ENCODE measurements around the gene XAB2.

The XAB2 gene

DNA sequence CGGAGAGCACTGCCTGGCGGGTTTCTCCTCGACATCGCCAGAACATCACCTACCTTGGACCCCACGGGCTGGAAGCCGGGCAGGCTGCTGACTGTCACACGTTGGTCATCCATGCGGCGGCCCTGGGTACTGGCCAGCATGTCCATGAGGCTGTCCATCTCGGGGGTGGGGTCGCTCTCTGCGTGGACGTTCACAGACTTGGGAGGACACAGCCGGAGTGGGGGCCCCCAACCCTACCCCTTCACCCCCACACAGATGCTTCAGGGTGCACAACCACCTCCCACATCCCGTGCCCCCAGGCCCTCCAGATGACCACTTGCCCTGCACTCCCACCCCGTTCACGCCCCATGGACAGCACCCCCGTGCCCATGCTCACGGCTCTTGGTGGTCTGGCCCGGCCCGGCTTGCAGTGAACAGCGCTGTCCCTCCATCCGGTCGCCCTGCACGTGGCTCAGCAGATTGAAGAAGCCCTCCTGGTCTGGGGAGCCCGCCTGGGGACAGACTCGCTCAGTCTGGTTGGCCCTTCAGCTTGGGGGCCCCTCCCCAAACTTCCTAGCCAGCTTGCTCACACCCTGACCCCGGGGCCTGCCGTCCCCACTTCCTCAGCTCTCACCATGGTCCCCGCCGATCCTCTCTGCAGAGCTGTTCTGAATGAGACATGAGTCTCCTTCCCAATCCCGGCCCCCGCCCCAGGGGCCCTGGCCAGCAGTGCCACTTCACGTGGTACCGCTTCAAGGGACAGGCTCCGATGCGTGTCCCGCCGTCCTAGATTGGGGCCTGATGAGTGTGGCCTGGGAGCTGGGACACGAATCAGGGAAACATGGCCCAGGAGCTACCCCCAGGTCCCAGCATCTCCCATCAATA lies 3.2 kb upstream of the XAB2 start:
- DNase-seq: no peak

DNA sequence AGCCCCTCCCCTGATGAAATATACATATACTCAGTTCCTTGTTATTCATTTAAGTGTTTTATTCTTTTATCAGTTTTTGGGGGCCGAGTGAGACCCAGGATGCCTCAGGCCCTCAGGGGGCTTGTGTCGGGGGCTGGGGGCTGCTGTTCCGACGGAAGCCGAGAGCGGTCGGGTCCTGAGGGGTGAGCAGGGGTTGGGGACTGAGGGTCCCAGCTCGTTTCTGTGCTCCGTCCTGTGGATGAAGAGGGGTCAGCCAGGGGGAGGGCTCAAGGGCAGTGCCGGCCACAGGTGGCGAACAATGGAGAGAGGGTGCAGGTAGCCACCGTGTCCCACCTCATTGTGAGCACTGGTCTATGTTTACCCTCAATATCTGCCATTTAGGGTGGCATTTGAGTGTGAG lies 2.2 kb upstream of the XAB2 start:
- no peak for DNase-seq

DNA sequence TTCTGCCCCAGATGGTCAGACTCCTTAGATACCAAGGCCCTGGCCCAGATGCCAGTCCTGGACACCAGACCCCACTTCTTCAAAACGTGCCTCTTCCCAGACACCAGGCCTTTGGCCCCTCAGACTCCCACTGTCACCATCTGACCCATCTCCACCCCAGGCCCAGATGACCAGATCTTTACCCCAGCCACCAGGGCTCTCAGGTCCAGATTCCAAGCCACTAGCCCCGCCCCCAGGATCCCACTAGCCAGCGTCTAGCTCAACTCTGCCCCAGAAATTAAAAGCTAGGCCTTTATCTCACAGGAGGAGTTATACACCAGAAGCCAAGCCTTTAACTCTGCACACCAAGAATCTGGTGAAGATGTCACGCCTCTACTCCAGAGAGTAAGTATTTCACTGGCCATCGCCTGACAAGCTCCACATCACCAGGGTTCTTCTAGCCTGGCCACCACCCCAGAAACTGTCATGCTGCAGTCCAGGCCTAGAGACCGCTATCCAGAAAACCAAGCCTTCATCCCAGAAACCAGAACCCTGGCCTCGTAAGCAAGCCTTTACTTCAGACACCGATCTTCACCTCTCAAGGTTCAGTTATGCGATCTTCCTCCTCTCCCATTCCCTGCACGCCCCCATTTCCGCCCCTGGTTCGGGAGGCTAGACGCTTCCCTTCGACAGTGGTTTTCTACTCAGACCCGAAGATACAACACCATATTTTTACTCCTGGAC lies 595 bp downstream of the XAB2 start:
- DNase-seq: no peak

DNA sequence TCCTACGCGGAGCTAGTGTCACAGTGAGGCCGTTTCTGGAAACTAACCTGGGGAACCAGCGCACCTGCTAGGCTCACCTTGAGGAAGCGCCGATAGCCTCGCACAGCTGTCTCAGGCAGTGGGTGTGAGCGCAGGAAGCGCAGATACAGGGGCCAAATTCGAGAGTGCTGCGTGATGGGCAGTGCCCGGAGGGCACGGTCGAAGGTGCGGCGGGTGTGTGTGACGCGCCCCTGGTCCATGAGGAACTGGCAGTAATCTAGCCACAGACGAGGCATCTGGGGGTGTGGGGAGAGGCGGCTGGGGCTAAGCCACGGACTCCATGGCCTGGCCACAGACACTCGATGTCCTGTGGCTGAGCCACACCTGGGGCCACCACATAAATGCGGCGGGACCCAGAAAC lies 2.2 kb downstream of the XAB2 start:
- DNase-seq: no peak

DNA sequence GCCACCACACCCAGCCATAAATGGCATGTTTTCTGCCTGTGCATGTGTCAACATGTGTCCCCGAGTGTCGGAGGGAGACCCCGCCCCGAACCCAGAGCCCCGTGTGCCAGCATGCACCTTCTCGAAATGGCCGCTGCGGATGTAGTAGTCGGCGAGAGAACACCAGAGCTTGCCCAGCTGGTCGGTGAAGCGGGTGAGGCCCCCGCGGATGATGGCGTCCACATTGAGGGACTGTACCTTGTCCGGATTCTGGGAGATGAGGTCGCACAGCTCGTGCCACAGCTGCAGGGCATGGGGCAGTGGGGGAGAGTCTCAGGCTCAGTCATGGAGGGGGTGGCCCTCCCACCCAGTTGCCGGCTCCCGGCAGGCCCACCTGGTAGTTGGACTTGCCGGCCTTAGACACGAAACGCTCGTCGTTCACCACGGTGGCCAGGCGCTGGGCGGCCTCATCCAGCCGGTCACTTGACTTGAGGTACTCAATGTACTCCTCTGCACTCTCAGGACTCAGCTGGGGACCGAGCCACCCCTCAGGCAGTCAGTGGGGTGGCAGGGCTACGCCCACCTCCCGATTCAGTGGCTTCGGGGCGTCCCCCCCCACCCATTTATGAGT lies 3.5 kb downstream of the XAB2 start:
- no peak for DNase-seq

DNA sequence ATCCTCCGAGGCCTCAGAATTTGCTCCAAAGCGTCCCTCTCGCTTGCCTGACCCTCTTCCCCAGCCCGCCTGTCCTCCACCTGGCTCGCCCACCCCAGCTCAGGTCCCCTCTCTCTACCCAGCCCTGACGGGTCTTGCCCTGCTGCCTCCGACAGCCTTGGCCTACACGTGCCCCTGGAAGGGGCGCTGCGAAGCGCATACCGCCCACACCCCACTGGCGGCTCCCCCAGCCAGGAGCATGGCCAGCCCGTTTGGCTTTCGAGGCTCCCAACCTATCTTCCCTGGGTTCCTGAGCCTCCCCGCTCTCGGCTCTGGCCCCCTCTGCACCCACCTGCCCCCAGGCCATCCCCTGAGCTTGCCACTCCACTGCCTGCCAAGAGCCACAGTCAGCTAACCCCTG lies 4.5 kb downstream of the XAB2 start:
- no peak for DNase-seq

DNA sequence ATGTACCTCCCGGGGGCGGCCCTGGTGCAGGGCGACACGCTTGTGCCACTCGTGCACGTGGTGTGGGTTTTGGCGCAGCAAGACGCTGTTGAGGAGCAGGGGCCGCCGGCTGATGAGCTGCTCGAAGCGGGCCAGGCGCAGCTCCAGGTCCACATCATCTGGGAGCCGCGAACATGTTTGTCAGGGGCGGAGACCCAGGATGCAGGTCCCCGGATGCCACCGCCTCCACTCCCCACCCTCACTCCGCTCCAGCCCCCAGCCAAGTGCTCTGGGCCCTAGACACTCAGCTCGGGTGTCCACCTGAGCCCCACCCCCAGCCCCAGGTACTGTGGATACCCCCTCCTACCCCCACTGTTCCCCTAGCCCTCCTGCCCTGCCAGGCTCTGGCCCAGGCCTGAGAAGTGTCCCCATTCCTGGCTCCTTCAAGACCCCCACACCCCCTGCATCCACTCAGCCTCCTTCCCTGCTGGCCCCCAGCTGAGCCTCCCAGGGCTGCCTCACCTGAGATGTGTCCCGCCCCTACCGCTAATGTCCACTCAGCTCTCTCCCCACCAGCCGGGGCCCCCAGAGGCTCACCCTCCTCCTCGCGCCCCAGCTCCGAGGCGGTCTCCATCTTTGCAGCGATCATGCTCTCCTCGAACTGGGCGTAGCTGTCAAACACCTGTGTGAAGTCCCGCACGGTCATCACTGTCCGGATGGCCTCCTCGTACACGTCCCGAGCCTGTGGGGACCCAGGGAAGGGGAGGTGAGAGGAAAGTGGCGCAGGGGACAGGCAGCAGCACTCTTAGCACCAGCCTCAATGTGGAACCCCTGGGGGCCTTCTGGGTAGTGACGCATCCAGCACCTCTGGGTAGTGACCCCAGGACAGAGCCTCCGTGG lies 5.4 kb downstream of the XAB2 start:
- DNase-seq: no peak

DNA sequence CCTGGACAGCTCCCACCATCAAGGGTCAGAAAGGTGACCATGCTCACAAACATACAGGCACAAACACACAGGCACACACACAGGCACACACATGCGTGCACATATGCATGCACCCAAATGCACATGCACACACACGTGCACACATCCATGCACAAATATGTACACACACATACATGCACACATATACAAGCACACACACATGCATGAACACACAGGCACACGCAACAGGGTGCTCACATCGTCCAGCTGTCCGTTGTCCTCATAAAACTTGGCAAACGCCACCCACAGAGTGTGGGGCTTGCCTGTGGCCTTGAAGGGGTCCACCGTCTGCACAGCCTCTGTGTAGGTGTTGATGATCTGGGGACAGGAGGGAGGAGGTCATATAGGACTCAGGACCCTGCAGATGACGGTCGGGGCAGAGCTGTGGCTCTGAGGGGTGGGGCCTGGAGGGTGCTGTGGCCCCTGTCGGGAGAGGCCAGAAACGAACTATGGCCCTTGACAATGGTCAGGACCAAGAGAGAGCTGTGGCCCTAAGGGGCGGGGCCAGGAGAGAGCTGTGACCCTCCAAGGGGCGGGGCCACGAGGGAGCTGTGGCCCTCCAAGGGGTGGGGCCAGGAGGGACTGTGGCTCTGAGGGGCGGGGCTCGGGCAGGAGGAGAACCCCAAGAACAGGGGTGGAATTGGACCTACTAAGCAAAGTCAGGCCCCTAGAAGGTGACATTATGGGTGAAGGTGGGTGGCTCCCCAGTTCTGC lies 6.2 kb downstream of the XAB2 start:
- no peak for DNase-seq

DNA sequence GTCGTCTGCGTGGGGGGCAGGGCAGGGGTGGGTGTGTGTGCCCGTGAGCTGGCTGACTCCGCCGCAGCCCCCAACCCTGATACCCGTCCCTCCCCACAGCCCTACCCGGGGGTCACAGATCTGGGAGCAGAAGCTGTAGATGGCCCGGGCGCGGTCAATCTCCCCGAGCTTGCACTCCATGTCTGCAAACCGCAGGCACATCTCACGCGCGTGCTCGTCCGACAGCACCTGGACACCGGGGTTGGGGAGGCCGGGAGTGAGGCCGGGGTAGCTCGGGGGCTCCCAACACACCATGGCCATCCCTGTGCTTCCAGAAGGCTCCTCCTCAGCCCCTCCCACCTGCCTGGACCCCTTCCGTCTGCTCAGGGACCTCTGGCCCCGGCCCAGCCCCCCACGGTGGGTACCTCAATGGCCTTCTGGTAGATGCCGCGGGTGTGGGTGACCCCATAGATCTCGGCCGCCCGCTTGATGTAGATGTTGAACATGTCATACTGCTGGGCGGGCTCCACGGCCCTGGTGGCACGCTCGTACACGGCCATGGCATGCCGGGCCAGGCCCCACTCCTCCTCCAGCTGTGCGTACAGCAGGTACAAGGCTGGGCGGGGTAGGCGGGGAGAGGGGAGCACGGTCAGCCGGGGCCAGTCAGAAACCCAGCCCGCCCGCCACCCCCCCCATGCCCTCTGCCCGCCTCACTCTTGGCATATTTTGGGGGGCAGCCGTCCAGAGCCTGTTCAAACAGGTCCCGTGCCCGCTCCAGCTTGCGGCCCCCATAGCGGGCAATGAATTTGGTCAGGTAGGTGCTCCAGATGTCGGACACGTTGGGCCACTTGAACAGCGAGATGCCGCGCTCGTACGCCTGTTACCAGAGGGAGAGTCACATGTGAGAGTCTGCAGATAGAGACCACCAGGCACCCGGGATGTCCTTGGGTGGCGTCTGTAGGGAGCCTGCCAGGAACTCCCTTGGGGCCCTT lies 8.6 kb downstream of the XAB2 start:
- no peak for DNase-seq

DNA sequence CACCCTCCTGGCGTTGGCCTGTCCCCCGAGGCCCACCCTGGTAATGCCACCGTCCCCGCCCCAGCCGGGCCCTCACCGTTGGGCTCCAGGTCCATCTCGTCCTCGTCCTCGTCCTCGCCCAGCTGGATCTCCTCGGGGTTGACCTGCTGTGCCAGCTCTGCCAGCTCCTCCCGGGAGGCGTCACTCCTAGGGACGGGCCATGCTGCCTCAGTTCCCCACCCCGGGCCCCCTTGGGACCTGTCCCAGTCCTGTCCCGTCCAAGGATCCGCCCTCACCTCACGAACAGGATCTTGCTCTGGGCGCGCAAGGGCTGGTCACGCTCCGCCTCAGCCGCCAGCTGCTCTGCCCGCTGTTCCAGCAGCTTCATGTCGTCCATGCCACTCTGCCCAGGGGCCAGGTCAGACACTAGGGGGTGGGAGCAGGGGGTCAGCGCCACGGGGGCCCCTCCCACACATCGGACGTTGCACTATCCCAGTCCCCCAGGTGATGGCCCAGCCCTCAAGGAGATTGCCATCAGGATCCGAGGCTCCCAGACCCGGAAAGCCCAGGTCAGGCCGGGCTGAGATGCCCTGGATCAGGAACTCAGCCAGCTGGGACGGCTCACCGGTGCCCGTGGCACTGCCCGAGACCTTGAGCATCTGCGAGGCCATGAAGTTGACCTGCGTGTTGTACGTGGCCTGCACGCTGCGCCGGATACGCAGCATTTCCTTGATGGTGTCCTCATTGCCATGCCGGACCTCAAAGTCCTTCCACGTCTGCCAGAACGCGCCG lies 9.5 kb downstream of the XAB2 start:
- no peak for DNase-seq

DNA sequence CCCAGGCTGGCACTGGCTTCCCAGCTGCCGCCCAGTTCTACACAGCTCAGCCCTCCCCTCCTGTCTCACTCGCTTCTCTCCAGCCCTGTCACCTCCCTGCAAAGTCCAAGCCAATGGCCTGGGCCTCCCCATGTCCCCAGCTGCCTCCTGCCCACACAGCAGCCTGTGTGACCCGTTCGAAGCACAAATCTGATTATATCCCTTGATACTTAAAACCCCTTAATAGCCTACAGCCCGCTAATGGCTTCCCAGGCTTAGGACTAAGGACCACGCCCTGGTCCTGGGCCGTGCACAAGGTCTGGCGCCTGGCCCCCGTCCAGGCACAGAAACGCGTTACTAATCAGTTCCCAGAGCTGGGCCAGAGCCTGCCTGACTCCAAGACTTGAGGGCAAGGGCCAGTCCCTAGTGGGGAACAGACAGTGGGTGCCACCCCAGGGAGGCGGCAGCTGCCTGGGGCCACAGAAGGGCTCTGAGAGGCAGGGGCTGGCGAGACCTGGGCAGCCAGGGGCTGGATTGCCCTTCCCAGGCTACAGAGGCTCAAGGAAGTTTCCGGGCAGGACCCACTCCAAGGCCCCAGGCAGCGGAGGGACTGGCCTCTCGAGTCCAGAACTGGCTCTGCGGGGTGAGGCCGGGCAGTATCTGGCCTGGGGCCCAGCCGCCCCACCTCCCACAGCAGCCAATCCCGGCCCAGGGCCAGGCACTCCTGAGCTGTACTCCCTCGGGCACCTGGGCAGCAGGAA lies 10.4 kb downstream of the XAB2 start:
- no peak for DNase-seq

DNA sequence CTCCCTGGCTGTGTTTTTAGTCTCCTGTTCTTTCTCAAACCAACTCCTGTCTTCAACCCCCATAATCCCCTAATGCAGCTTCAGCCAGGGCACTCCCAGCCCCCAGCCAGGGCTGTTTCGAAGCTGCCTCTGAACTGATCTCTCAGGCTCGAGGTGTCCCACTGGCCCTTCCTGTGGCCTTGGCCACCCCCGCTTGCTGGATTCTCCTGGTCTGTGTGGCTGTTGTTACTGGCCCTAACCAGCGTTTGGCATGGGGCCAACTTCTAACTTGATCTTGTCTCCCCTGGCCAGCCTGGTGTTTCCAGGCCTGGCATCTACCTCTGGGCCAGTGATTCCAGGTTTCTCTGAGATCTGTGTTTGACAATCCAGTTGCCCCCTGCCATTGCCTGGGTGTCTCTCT lies 11.0 kb downstream of the XAB2 start:
- DNase-seq: no peak

DNA sequence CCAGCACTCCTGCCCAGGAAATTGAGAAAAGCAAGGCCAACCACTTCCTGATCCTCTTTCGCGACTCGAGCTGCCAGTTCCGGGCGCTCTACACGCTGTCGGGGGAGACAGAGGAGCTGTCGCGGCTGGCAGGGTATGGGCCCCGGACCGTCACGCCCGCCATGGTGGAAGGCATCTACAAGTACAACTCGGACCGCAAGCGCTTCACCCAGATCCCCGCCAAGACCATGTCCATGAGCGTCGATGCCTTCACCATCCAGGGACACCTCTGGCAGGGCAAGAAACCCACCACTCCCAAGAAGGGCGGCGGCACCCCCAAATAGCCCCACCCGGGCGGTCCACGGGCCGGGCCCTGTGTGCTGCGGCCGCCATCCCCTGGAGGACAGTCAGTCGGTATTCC lies 11.6 kb downstream of the XAB2 start:
- no peak for DNase-seq

DNA sequence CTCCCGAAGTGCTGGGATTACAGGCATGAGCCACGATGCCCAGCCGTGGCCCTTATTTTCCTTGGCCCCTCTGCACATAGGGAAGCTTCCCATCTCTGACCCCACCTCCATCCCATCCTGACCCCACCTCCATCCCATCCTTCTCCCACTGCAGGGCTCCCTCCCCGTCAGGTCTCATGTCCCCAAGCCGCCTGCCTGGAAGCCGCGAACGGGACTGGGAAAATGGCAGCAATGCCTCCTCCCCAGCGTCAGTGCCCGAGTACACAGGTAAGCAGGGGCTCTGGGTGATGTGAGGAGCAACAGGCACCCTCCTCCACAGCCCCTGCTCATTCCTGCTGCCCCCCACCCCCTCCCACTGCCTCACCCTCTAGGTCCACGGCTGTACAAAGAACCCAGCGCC lies 12.2 kb downstream of the XAB2 start:
- DNase-seq: no peak

DNA sequence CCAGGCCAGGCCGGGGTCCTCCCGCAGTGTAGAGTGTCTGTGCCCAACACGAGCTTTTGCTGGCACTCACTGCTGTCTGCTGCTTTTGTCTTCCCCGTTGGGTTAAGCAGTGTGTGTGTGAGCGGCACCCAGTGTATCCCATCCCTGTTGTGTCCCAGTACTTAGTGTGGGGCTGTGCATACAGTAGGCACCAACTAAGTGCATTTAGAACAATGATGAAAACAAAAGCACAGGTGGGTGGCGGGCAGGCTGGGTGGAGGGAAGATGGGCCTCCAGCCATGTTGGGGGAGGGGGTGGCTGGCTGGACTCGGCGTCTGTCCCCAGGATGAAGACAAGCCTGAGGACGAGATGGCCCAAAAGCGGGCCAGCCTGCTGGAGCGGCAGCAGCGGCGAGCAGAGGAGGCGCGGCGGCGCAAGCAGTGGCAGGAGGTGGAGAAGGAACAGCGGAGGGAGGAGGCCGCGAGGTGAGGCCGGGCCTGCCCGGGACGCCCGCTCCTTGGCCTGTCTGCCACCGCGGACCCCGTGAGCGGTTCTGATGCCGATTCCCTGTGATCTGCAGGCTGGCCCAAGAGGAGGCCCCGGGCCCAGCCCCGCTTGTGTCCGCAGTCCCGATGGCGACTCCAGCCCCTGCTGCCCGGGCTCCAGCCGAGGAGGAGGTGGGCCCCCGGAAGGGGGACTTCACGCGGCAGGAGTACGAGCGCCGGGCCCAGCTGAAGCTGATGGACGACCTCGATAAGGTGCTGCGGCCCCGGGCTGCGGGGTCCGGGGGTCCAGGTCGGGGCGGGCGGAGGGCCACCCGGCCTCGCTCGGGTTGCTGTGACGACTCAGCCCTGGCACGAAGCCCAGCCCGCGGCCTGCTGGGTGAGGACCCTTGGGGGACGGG lies 14.2 kb downstream of the XAB2 start:
- no peak for DNase-seq

DNA sequence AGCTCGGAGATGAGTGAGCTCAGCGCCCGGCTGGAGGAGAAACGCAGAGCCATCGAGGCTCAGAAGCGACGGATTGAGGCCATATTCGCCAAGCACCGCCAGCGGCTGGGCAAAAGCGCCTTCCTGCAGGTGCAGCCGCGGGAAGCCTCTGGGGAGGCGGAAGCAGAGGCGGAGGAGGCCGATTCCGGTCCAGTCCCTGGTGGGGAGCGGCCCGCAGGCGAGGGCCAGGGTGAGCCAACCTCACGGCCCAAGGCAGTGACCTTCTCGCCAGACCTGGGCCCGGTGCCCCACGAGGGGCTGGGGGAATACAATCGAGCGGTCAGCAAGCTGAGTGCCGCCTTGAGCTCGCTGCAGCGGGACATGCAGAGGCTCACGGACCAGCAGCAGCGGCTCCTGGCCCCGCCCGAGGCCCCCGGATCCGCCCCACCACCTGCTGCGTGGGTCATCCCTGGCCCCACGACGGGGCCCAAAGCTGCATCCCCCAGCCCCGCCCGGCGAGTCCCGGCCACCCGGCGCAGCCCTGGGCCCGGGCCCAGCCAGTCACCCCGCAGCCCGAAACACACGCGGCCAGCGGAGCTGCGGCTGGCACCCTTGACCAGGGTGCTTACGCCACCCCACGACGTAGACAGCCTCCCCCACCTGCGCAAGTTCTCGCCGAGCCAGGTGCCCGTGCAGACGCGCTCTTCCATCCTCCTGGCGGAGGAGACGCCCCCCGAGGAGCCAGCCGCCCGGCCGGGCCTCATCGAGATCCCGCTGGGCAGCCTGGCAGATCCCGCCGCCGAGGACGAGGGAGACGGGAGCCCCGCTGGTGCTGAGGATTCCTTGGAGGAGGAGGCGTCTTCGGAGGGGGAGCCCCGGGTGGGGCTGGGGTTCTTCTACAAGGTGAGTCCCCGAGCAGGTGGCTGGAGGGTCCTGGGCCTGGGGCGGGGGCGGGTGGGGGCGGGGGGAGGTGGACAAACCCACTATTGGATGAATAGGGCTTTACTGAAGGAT lies 16.8 kb downstream of the XAB2 start:
- DNase-seq: no peak

All from NCI-H1105 treated with DMSO at 0.1 percent for 48 hours (cell line).